HTR-8/SVneo (cell line): ENCODE data around the gene SLF2.
A peak's percentile ranks its signal among the peaks of the same experiment; 100 is the strongest.

ENCODE experiments used
- DNase-seq: peaks from one replicate; pipeline ENCODE4 v3.0.0; 2011; ENCODE audit warnings: low spot score, mixed read lengths; ENCODE audit not compliant: insufficient read length
- FAIRE-seq: peaks from 2 replicates; lab custom pipeline; 2011; peaks lifted over from hg19 to GRCh38; lab: Jason Lieb, UNC

SLF2 gene, protein sequence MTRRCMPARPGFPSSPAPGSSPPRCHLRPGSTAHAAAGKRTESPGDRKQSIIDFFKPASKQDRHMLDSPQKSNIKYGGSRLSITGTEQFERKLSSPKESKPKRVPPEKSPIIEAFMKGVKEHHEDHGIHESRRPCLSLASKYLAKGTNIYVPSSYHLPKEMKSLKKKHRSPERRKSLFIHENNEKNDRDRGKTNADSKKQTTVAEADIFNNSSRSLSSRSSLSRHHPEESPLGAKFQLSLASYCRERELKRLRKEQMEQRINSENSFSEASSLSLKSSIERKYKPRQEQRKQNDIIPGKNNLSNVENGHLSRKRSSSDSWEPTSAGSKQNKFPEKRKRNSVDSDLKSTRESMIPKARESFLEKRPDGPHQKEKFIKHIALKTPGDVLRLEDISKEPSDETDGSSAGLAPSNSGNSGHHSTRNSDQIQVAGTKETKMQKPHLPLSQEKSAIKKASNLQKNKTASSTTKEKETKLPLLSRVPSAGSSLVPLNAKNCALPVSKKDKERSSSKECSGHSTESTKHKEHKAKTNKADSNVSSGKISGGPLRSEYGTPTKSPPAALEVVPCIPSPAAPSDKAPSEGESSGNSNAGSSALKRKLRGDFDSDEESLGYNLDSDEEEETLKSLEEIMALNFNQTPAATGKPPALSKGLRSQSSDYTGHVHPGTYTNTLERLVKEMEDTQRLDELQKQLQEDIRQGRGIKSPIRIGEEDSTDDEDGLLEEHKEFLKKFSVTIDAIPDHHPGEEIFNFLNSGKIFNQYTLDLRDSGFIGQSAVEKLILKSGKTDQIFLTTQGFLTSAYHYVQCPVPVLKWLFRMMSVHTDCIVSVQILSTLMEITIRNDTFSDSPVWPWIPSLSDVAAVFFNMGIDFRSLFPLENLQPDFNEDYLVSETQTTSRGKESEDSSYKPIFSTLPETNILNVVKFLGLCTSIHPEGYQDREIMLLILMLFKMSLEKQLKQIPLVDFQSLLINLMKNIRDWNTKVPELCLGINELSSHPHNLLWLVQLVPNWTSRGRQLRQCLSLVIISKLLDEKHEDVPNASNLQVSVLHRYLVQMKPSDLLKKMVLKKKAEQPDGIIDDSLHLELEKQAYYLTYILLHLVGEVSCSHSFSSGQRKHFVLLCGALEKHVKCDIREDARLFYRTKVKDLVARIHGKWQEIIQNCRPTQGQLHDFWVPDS

GRCh38 chr10:100912605-100913469, at the start of gene SLF2:
TSS of gene SLF2 (plus strand) at chr10:100912963. CDS start at chr10:100913111, 148 bp downstream.
- FAIRE-seq, result peak; percentile 96

DNA sequence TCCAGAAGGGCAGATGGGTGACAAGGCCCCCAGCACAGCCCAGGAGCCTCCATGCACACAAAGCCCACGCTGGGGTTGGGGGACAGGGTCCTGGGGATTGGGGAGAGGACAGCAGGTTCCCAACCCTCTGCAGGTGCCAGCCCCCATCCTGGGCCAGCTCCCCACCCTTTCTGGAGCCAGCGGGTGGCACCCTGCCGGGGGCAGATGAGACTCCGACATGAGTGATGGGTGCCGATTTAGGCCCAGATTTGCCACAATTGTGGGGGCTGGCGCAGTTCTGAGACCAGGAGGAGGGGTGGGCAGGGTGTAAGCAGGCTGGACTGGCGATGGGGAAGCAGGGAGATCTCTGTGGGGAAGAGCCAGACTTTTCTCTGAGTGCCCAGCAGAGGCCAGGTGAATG, 49.3 kb upstream of the SLF2 start:
- no peak for DNase-seq
- FAIRE-seq, result no peak

More at GRCh38 chr10:100912605-100913469, at the start of gene SLF2:
- peak; percentile 97 for DNase-seq

GRCh38 chr10:100864036-100864885, 48.5 kb upstream of the SLF2 start:
- no peak for FAIRE-seq
- no peak for DNase-seq

GRCh38 chr10:100864978-100865377, 47.8 kb upstream of the SLF2 start:
- DNase-seq (no peak), FAIRE-seq (no peak)

DNA sequence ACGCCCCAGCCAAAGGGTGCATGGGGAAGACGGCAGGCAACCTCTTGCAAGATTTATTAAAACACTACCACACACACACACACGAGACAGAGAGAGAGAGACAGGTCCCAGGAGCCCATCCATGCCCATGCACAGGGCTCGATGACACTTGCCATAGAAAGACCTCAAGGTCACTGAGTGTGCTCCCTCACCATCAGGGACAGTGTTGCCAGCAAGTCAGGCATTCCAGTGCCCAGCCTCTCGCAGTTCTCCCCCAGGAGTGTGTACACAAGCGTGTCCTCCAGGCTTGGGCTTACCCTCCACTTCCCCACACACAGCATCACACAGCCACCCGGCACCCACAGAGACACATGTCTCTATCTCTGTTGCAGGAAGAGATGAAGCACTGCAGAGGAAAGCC, 46.8 kb upstream of the SLF2 start:
- FAIRE-seq, result no peak

GRCh38 chr10:100866575-100867098, 46.1 kb upstream of the SLF2 start:
- DNase-seq, result no peak
- FAIRE-seq, result no peak

More for the DNA sequence above, 46.8 kb upstream of the SLF2 start:
- no peak for DNase-seq

DNA sequence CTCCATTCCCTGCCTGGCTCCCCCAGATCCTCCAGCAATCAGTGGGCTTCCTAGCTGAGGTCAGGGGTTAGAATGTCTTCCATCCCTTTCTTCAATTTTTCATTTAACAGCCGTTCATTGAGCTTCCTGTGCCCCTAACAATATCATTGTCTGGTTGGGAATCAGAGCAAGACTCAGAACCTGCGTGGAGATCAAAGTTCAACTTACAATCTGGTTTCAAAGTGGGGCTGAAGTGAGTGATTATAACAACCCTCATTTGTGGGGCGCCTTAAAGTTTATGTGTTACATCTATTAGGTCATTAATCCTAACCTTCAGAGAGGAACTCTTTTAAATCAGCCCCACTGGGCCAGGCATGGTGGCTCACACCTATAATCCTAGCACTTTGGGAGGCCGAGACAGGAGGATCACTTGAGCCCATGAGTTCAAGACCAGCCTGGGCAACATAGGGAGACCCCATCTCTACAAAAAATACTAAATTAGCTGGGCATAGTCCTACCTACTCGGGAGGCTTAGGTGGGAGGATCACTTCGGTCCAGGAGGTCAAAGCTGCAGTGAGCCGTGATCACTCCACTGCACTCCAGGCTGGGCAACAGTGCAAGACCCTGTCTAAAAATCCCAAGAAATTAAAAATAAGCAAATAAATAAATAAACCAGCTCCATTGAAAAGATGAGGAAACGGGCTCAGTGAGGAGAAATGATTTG, 45.4 kb upstream of the SLF2 start:
- FAIRE-seq (no peak), DNase-seq (no peak)

DNA sequence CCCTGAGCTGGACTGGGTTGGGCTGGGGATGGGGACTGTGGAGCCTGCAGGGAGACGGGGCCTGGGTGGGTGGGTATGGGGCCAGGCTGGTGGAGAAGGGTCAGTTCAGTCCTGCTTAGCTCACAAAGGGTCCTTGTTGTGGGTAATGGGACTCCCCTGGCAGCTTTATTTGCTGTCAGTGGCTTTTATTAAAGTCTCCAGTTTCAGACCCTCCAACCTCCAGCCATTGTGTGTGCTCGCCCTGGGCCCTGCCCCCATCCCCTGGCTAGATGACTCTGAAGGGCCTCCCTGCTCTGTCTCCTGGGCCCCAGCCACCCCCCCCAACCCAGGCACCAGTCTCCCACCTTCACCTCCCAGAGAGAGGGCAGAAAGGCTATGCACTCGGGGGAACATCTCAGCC, 44.4 kb upstream of the SLF2 start:
- FAIRE-seq, result no peak

GRCh38 chr10:100869399-100869798, 43.4 kb upstream of the SLF2 start:
- FAIRE-seq, result no peak
- DNase-seq, result no peak

More for the DNA sequence above, 44.4 kb upstream of the SLF2 start:
- DNase-seq, result no peak

DNA sequence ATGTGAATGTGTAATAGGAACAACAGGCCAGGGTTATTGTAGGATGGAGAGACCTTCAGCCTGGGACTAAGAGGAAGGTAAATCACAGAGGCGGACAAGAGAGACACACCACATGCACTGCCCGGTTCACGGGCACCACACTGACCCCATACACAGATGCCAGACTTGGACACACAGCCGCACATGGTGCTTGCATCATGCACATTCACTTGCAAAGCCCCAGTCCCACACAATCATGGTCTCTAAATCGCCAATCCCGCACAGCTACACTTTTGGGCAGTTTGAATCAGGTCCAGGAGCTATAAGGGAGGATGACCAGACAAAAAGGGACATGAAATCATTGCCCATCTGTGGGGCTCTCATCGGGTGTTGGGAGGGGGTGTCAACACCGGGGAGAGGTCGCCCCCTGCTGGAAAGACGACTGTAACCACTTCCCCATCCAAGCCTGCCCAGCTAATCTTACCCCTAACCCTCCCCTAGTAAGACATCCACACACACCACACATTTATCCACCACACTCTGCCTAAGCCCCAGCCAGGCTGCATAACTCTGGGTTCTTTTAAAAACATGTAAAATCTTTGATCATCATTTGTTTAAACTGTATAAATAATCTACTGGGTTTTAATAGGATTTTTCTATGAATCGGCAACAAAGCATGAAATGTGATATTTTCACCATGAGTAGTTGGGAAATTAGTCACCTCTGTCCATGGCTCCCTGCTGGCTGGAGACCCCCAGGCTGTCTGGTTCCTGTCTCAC, 40.5 kb upstream of the SLF2 start:
- DNase-seq, result peak; percentile 72
- peak; percentile 26 for FAIRE-seq

- no peak for DNase-seq
- FAIRE-seq, result no peak
Observed at GRCh38 chr10:100873146-100873826, 39.5 kb upstream of the SLF2 start.

DNA sequence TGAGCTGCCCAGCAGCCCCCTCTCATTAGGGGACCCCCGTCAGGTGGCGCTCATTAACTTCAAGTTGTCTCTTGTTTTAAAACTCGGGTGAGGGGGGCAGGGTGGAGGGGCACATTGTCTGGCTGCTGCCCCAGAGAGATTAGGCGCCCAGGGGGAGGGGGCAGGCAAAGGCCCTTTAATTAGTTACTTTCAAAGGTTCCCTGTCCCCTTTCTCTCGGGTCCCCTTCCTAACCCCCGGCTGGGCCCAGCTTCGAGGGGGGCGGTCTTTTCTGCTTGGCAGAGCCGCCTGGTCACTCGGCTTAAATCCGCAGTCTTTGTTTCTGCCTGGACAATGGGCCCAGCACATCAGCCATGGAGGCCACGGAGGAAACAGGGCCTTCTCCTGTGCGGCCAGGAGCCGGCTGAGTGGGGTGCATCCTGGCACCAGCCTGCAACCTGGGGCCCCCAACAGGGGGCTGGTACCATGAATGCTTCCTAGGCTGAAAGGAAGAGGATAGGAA, 38.9 kb upstream of the SLF2 start:
- FAIRE-seq (no peak), DNase-seq (no peak)

DNA sequence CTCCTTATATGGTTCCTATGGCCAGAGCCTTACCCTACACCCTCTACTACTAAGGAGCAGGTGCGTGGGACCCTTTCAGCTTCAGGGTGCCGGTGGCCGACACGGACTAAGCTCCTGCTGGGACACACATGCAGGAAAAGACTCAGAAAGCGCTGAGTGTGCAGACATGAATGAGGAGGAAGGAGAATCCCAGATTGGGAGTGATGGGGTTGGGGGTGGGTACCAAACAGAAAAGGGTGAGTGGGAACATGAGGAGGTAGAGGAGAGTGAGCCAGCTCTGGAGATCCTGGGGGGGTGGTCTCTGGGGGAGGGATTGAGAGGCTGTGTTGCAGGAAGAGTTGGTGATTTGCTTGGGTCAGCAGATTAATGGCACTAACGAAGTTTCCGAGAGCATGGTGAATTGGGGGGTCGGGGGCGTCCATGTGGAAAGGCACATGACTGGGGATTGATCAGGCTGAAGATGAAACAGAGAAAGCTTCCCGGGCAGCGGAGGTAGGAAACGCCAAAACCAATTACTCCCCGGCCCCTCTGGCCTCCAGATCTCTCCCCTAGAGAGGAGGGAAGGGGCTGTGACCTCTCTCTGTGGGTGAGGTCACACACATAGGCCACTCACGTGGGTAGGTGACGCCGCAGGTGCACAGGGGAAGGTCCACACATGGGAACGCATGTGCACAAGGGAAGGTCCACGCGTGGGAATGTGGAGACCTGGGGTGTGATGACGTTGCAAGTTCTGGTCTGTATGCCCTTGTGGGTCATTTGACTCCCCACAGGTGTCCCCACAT, 37.9 kb upstream of the SLF2 start:
- FAIRE-seq, result no peak
- DNase-seq, result no peak

DNA sequence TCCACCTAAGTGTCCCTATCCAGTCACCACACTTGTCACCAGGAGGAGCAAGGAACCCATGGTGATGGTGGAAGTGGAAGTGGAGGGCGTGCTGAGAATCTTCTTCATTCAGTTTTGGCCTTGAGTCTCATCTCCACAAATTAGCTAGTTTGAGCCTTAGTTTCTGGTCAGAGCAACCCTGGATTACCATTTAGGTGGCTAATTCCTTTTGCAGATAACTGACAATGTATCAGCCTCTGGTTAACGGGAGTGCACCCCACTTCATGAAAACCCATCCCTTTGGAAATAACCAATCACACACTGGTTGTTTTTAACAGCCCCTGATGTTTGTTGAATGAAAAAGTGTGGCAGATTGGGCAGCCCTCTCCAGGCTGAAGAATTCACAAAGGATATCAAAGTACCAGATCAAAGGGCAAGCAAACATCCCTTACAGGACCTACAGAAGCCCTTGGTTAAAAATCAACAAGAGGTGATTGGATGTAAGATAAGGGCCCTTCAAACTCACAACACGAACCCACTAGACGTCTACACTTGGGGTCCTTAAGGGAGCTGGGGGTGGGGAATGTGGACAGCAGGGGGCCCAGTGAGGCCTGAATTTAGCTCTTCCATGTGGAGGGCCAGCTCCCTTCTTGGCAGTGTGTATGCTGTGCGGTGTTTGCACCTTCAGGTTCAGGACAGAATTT, 37.1 kb upstream of the SLF2 start:
- FAIRE-seq (no peak), DNase-seq (no peak)
